SH-SY5Y (cell line): ENCODE results near the gene ARFGEF2.

ENCODE experiments used
- GATA2 ChIP-seq: IDR thresholded peaks from 2 replicates; pipeline ENCODE4 v1.6.1; 2011; ENCODE audit warnings: mild to moderate bottlenecking, low read depth, low read length
- GATA3 ChIP-seq: IDR thresholded peaks from 2 replicates; pipeline ENCODE4 v1.6.1; 2011; ENCODE audit warnings: low read depth, mild to moderate bottlenecking, low read length, moderate library complexity

DNA sequence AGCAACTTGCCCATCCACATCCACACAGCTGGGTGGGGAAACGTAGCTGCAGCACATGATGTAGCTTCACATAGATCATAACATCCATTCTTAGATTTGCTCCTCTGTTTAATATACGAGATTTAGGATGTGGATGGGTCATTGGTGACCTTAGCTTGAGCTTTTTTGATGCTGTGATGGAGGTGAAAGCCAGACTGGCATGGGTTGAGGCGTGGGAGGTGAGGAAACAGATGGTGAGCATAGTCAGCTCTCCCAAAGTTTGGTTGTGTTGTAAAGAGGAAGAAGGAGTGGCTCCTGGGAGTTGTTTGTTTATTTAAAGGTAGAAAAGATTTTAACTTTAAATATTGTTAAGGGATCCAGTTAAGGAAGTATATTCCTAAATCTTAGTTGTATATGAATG, 5.3 kb downstream of the ARFGEF2 start:
- TF ChIP-seq GATA3 (no peak), GATA2 (no peak)
